Testis (tissue), 2 donors: ENCODE data around the gene SLC7A6.

Experiments used
- POLR2A ChIP-seq: fragments of 450-650 bp; IDR thresholded peaks from one replicate; pipeline ENCODE4 v1.6.1; 2017; ENCODE audit warnings: antibody characterized with exemption, mild to moderate bottlenecking, moderate library complexity
- TF ChIP-seq, protein P1 (sequence below), 3 experiments: fragments of 450-650 bp in 2 of 3; fragments of 200-600 bp in 1 of 3; sonication (generic) in 1 of 3; IDR thresholded peaks; one replicate each; pipeline ENCODE4 v1.5.1; 2016 to 2019; ENCODE audit warnings: antibody characterized with exemption in 3 of 3, mild to moderate bottlenecking in 2 of 3, moderate library complexity in 1 of 3

DNA sequence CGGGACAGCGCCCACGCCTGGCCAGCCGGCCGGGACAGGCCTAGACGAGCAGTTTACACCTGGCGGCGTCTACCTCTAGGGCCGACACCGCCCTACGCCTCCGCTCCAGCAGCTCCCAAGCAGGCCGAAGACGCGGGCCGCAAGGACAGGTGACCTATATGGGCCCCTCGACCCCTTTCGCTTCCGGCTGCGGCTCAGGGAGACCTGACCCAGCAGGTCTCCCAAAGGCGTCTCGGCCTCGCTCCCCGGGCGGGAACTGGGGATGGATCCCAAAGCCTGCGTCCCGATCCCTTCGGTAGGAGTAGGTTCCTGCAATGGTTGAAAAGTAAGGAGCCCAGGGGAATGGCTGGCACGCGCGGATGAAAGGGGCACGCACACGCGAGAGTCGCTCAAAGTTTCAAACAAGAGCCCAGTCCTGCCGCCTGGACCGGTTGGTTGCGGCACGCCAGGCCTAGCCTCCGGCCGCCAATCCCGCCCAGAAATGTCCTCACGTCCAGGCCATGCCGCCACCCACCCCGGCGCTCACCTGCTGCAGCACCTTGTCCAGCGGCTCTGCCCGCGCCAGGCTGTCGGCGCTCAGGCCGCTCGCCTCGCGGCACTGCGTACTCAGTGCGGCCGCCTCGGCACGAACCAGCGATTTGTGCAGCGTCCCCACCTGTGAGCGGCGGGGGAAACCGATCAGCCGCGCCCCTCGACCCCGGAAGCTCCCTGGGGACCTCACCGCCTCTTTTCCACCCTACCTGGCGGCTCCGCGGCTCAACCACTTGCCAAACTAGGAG lies 29.0 kb upstream of the SLC7A6 start:
- no peak for TF ChIP-seq POLR2A
- TF ChIP-seq, protein P1, sequence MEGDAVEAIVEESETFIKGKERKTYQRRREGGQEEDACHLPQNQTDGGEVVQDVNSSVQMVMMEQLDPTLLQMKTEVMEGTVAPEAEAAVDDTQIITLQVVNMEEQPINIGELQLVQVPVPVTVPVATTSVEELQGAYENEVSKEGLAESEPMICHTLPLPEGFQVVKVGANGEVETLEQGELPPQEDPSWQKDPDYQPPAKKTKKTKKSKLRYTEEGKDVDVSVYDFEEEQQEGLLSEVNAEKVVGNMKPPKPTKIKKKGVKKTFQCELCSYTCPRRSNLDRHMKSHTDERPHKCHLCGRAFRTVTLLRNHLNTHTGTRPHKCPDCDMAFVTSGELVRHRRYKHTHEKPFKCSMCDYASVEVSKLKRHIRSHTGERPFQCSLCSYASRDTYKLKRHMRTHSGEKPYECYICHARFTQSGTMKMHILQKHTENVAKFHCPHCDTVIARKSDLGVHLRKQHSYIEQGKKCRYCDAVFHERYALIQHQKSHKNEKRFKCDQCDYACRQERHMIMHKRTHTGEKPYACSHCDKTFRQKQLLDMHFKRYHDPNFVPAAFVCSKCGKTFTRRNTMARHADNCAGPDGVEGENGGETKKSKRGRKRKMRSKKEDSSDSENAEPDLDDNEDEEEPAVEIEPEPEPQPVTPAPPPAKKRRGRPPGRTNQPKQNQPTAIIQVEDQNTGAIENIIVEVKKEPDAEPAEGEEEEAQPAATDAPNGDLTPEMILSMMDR (IDR thresholded peaks at IDR 0.05), result no peak
